Keratinocyte (primary cell): ENCODE measurements around the gene CCDC201. TPM values are rescaled to one million over a fixed set of nuclear protein-coding genes. Genes with fewer than 3 reads are reported as not detected.

Source experiments
- DNase-seq: peaks from one replicate; pipeline ENCODE4 v3.0.0-alpha.2; 2011; ENCODE audit warnings: low read depth, missing footprints, low spot score
- FAIRE-seq: peaks from 2 replicates; lab custom pipeline; 2011; peaks lifted over from hg19 to GRCh38; lab: Jason Lieb, UNC
- H2AFZ ChIP-seq: 2 replicates; pipeline ENCODE4 v1.6.0; 2012; ENCODE audit warnings: low read length, control low read depth, inconsistent platforms; ENCODE audit not compliant: control insufficient read depth
- H3K27ac ChIP-seq: 2 replicates; pipeline ENCODE4 v1.5.1; 2011; ENCODE audit warnings: low read length; ENCODE audit not compliant: control insufficient read depth, insufficient read depth
- H3K27me3 ChIP-seq: 3 replicates; pipeline ENCODE4 v1.6.0; 2011; ENCODE audit warnings: low read length; ENCODE audit not compliant: control insufficient read depth, insufficient read depth; ENCODE audit errors: extremely low read depth
- H3K36me3 ChIP-seq, 2 experiments: 2 replicates in 1 of 2; 3 replicates in 1 of 2; pipeline ENCODE4 v1.5.1; 2011; ENCODE audit warnings: low read length in 2 of 2, mild to moderate bottlenecking in 1 of 2; ENCODE audit not compliant: control insufficient read depth in 2 of 2, insufficient read depth in 2 of 2; ENCODE audit errors: extremely low read depth in 1 of 2
- H3K4me1 ChIP-seq: 3 replicates; pipeline ENCODE4 v1.5.1; 2011; ENCODE audit warnings: low read length; ENCODE audit not compliant: control insufficient read depth, insufficient read depth; ENCODE audit errors: extremely low read depth
- H3K4me2 ChIP-seq: 3 replicates; pipeline ENCODE4 v1.6.0; 2011; ENCODE audit warnings: low read depth, low read length; ENCODE audit not compliant: control insufficient read depth, insufficient read depth; ENCODE audit errors: extremely low read depth
- H3K4me3 ChIP-seq, 3 experiments: fragments of 200-600 bp in 1 of 3; sonication (generic) in 1 of 3; 2 replicates in 2 of 3; 3 replicates in 1 of 3; pipeline ENCODE4 v1.5.1; 2011 to 2016; ENCODE audit warnings: low read length in 3 of 3, mild to moderate bottlenecking in 3 of 3, control low read depth in 2 of 3, inconsistent platforms in 1 of 3, low read depth in 1 of 3, mixed read lengths in 1 of 3, mixed run types in 1 of 3, moderate library complexity in 1 of 3; ENCODE audit not compliant: control insufficient read depth in 2 of 3, insufficient read depth in 2 of 3; ENCODE audit errors: extremely low read depth in 1 of 3
- H3K79me2 ChIP-seq: 2 replicates; pipeline ENCODE4 v1.6.0; 2012; ENCODE audit warnings: low read length; ENCODE audit not compliant: control insufficient read depth, insufficient read depth
- H3K9ac ChIP-seq: 3 replicates; pipeline ENCODE4 v1.6.0; 2011; ENCODE audit warnings: low read length; ENCODE audit not compliant: control insufficient read depth, insufficient read depth; ENCODE audit errors: extremely low read depth
- H3K9me1 ChIP-seq: 3 replicates; pipeline ENCODE4 v1.6.0; 2011; ENCODE audit warnings: low read length; ENCODE audit not compliant: control insufficient read depth, insufficient read depth; ENCODE audit errors: extremely low read depth
- H3K9me3 ChIP-seq: 2 replicates; pipeline ENCODE4 v1.5.1; 2012; ENCODE audit warnings: low read depth, low read length; ENCODE audit not compliant: control insufficient read depth
- H4K20me1 ChIP-seq: 3 replicates; pipeline ENCODE4 v1.6.0; 2011; ENCODE audit warnings: low read length; ENCODE audit not compliant: control insufficient read depth, insufficient read depth; ENCODE audit errors: extremely low read depth
- CTCF ChIP-seq, 3 experiments: IDR thresholded peaks in 1 of 3; conservative IDR thresholded peaks in 1 of 3; optimal IDR thresholded peaks in 1 of 3; 2 replicates in 2 of 3; 3 replicates in 1 of 3; pipeline versions ENCODE3 to v1.5.1; 2011; ENCODE audit warnings: low read length in 3 of 3, mild to moderate bottlenecking in 3 of 3, moderate library complexity in 2 of 3, control low read depth in 1 of 3, inconsistent platforms in 1 of 3; ENCODE audit not compliant: insufficient read depth in 2 of 3; ENCODE audit errors: extremely low read depth in 1 of 3
- EZH2 ChIP-seq: IDR thresholded peaks from one replicate; pipeline ENCODE4 v1.6.1; 2012; ENCODE audit warnings: inconsistent platforms, mild to moderate bottlenecking, low read length, moderate library complexity
- dilution Hi-C: fragments of 300-500 bp; cut with MboI; formaldehyde crosslinking; loops from one replicate; pipeline ENCODE4 v1.7.0; 2020; ENCODE audit warnings: low sequenced_read_pairs; ENCODE audit not compliant: extremely low pct_ligation_motif_present
- polyA plus RNA-seq, 5 experiments: library from polyadenylated mRNA; depleted of rRNA in 3 of 5; stranded (reverse) in 3 of 5; stranded (forward) in 1 of 5; unstranded in 1 of 5; fragments of >200 nt; gene quantifications; 1 replicate in 1 of 5; 2 replicates in 3 of 5; 3 replicates in 1 of 5; pipeline versions ENCODE4 v1.2.1 to v1.2.3, GENCODE V29; 2011 to 2012; ENCODE audit warnings: missing spikeins in 2 of 5, low read depth in 1 of 5, low replicate concordance in 1 of 5

CCDC201 gene
- polyA plus RNA-seq, 1 donor (not counting 4 experiments of a cell fraction or from before 2014, with no cell fraction given) = not detected

- H3K9ac ChIP-seq = no peak overlapping the region
- no peak overlapping the region for H2AFZ ChIP-seq
- H3K4me2 ChIP-seq = no peak overlapping the region
- H3K36me3 ChIP-seq = no peaks in the 10 kb centered on the region
- TF ChIP-seq CTCF (optimal IDR thresholded peaks at IDR 0.05 in 1 of 3, IDR thresholded peaks at IDR 0.05 in 1 of 3, conservative IDR thresholded peaks at IDR 0.05 in 1 of 3; ENCODE audit: extremely low read depth in 1 of 3, insufficient read depth in 2 of 3, low read length in 3 of 3) (no peak), EZH2 (no peak)
- H3K27ac ChIP-seq = no peak overlapping the region
- H3K9me1 ChIP-seq = no peaks in the 10 kb centered on the region
- H3K79me2 ChIP-seq = no peaks in the 10 kb centered on the region
- H3K4me1 ChIP-seq = no peaks in the 10 kb centered on the region
- H3K9me3 ChIP-seq = no peaks in the 10 kb centered on the region
- FAIRE-seq (no peak), DNase-seq (no peak)
- dilution Hi-C loops = no loop called here
- H3K4me3 ChIP-seq = no peak overlapping the region
- H3K27me3 ChIP-seq = no peaks in the 10 kb centered on the region
- no peaks in the 10 kb centered on the region for H4K20me1 ChIP-seq
These were observed 38.4 kb upstream of the CCDC201 start for GRCh38 chr7:45911311-45911710.

- dilution Hi-C loops = no loop called here
- Histone ChIP-seq H3K4me2 (no peak overlapping the region), H3K4me1 (no peaks in the 10 kb centered on the region), H3K36me3 (no peaks in the 10 kb centered on the region), H4K20me1 (no peaks in the 10 kb centered on the region), H3K4me3 (no peak overlapping the region), H3K27me3 (no peaks in the 10 kb centered on the region), H2AFZ (no peak overlapping the region), H3K79me2 (no peaks in the 10 kb centered on the region), H3K9me1 (no peaks in the 10 kb centered on the region), H3K9ac (no peak overlapping the region), H3K27ac (no peak overlapping the region), H3K9me3 (no peaks in the 10 kb centered on the region)
- FAIRE-seq = no peak
- no peak for DNase-seq
- TF ChIP-seq EZH2 (no peak), CTCF (optimal IDR thresholded peaks at IDR 0.05 in 1 of 3, IDR thresholded peaks at IDR 0.05 in 1 of 3, conservative IDR thresholded peaks at IDR 0.05 in 1 of 3; ENCODE audit: extremely low read depth in 1 of 3, insufficient read depth in 2 of 3, low read length in 3 of 3) (no peak)
These were observed 38.0 kb upstream of the CCDC201 start for GRCh38 chr7:45910855-45911254.
